ENCODE results near the gene CYFIP1.

GRCh38 chr15:22955544-22956119 is 24.5 kb downstream of the CYFIP1 start:
- TF ChIP-seq, protein P1, sequence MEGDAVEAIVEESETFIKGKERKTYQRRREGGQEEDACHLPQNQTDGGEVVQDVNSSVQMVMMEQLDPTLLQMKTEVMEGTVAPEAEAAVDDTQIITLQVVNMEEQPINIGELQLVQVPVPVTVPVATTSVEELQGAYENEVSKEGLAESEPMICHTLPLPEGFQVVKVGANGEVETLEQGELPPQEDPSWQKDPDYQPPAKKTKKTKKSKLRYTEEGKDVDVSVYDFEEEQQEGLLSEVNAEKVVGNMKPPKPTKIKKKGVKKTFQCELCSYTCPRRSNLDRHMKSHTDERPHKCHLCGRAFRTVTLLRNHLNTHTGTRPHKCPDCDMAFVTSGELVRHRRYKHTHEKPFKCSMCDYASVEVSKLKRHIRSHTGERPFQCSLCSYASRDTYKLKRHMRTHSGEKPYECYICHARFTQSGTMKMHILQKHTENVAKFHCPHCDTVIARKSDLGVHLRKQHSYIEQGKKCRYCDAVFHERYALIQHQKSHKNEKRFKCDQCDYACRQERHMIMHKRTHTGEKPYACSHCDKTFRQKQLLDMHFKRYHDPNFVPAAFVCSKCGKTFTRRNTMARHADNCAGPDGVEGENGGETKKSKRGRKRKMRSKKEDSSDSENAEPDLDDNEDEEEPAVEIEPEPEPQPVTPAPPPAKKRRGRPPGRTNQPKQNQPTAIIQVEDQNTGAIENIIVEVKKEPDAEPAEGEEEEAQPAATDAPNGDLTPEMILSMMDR (IDR thresholded peaks at IDR 0.05): no peak
- no peak for TF ChIP-seq POLR2AphosphoS5 (IDR thresholded peaks at IDR 0.05)
